Activated CD8-positive, alpha-beta memory T cell treated with anti-CD3 and anti-CD28 coated beads for 36 hours (primary cell): ENCODE data around the gene TCF12. TPM values are rescaled to one million over a fixed set of nuclear protein-coding genes. Genes with fewer than 3 reads are reported as not detected.
"Not testable (repeated sequence)": the region's sequence is repeated elsewhere in the genome, so short reads cannot be mapped to it uniquely, and the experiment has no call there.

Source experiments
- CTCF ChIA-PET: fragments of 350-600 bp; sonication (Branson Sonifier 250); formaldehyde crosslinking; loops from one replicate; lab custom pipeline; 2021; ENCODE audit warnings: antibody characterized with exemption; lab: Charles Lee
- POLR2A ChIA-PET: fragments of 350-600 bp; sonication (Branson Sonifier 250); formaldehyde crosslinking; loops from one replicate; lab custom pipeline; 2021; ENCODE audit warnings: antibody characterized with exemption; lab: Charles Lee
- total RNA-seq, 2 experiments: library from RNA; stranded (reverse); gene quantifications; one replicate each; pipeline ENCODE4 v1.2.3, GENCODE V29; 2021

TCF12 gene
- total RNA-seq, 2 experiments from 2014 or later, result 63.6 to 73.0 TPM

DNA sequence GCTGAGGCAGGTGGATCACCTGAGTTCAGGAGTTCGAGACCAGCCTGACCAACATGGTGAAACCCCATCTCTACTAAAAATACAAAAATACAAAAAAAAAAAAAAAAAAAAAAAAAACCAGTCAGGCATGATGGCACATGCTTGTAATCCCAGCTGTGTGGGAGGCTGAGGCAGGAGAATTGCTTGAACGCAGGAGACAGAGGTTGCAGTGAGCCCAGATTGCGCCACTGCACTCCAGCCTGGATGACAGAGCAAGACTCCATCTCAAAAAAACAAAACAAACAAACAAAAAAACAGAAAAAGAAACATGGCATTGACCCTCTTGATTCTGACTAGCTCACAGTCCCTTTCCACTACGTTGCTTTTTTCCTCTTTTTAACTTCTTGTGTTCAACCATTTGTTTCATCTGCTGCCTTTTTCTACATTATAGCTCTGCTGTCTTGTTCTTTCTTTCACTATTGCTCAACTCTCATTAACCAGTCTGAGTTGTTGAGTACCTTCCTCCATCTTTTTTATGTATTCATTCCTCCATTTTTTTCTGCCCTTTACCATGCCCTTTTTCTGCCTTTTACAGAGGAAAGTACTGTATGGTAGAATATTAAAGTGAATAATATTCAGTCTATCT is 179.6 kb downstream of the TCF12 start:
- CTCF ChIA-PET, result interaction anchor here (0.6 kb wide), 1 partner anchor 100 kb away, joined by 3 read pairs; no protein-coding TSS in a partner anchor
- POLR2A ChIA-PET, result not testable (repeated sequence)

DNA sequence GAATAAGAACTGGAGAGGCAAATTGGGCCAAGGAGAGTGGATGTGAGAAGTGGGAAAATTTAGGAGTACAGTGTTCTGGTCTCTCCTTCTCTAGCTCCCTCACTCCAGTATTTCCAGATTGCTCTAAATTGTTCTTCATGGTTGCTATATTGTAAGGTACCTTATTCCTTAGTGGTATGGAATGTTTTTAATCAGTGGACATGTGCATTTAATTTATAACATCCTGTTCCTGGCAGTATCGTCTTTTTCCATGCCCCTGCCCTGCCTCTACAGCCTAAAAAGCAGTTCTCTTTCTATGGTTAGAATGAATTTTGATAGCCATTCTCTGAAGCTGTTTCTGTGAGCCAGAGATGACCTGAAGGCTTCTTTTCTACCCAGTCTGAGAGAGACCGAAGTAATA is 180.5 kb downstream of the TCF12 start:
- ChIA-PET CTCF (no interaction called here), POLR2A (no interaction called here)

DNA sequence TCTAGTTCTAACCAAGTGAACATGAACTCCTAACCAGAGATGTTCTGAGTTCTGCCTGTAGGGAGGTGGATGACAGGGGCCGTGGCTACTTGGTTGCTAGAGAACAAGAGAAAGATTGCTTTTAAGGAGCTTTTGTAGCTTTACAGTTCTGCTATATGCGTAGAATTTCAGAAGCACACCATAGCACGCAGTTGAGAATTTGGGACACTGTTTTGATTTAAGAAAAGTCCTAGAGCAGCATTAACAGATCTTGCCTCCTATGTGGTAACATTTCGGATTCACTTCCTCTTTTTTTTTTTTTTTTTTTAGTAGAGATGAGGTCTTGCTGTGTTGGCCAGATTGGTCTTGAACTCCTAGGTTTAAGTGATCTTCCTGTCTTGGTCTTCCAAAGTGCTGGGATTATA is 181.7 kb downstream of the TCF12 start:
- ChIA-PET CTCF (interaction anchor here (0.6 kb wide), 1 partner anchor 159 kb away, joined by 3 read pairs; no protein-coding TSS in a partner anchor), POLR2A (no interaction called here)

DNA sequence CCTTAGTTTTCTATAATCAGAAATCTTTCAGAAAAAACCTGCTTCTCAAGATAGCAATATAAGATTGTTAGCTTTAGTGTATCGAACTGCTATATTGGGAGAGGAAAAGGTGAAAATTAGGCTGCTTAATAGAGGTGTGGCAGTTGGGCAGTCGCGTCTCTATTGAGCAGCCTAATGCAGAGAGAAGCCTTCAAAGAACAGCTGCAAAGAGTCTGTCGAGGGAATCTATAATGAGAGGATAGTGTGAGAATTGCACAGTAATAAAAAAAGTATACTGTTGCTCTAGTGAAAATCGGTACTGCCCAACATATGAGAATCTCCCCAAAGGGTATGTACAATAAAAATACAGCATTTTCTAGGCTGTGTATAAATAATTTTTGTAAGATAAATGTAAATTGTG is 184.4 kb downstream of the TCF12 start:
- ChIA-PET CTCF (no interaction called here), POLR2A (no interaction called here)

DNA sequence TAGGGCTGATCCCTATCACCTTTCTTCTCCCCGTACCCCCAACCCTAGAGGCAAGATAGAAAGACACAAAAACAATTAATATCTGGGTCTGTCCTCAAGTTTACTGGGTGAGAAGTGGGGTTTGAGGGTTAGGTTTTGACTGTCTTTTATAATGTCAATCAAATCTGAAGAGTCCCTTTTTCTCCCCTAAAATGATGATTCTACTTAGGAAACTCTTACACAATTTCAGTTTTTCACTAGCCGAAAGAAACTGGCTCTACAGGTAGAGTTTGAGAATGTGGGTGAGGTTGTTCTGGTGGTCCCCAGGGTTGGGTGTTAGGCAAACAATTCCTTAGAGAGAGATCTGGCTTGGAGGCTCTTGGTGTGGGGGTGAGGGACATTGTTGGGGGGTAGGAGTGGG is 189.9 kb downstream of the TCF12 start:
- ChIA-PET CTCF (no interaction called here), POLR2A (no interaction called here)

DNA sequence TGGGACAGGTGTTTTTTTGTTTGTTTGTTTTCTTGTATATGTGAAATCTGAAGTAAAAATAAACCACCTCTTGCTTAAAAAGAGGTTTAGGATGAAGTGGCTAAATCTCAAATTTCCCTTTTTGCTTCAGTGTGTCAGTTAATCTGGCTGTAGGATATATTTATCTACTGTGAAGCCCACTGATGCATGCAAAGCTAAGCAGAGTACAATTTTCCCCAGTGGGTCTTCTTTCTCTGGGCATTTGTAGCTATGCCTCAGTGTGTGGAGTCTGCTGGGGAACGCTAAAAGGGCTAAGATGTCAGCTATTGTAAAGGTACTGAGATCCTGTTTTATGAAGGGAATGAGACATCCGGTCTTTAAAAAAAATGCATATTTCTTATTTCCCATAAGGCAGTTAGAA is 190.6 kb downstream of the TCF12 start:
- POLR2A ChIA-PET, result no interaction called here

GRCh38 chr15:57111002-57111401 is 192.6 kb downstream of the TCF12 start:
- CTCF ChIA-PET, result interaction anchor here (1.1 kb wide), 1 partner anchor 21 kb away, joined by 3 read pairs; no protein-coding TSS in a partner anchor
- POLR2A ChIA-PET, result no interaction called here

More for the DNA sequence above, 190.6 kb downstream of the TCF12 start:
- CTCF ChIA-PET, result no interaction called here

GRCh38 chr15:57112178-57112577 is 193.7 kb downstream of the TCF12 start:
- POLR2A ChIA-PET, result interaction anchor here (0.9 kb wide), 1 partner anchor 194 kb away, joined by 3 read pairs; the partner anchor contains the start of gene TCF12
- CTCF ChIA-PET, result interaction anchor here (1.0 kb wide), 1 partner anchor 493 kb away, joined by 4 read pairs; no protein-coding TSS in a partner anchor

- ChIA-PET CTCF (no interaction called here), POLR2A (no interaction called here)
These were observed 195.6 kb downstream of the TCF12 start for GRCh38 chr15:57114070-57114469.

- ChIA-PET CTCF (no interaction called here), POLR2A (no interaction called here)
These were observed 199.8 kb downstream of the TCF12 start for GRCh38 chr15:57118013-57118799.

DNA sequence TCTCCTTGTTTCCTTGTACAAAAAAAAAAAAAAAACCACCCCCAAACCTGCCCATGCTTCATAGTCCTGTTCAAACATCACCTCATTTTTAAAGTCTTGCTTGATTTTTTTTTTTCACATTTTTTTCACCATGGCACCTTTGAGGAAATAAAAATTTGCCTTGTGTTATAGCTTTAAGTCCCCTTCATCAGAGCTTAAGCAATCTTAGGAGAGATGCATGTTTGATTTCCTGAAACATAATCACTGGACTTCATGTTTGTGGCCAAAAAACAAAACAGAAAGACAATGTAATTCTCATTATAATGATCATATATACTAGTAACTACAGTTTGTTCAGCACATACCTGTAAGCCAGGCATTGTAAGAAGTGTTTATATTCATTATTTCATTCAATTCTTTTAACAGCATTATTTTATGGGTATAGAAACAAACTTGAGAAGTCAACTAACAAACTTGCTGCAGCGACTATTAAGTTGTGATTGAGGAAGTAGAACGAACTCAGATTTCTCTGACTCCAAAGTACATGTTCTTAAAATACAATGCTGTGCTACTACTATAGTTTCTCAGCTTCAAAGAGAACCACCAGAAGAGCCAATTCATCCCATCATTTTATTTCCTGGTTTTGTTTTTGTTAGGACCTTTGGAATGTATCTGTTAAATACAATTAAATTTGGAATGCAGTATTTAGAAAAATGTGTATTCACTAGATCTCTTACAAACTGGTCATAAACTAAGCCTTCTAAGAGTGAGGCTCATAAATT is 203.8 kb downstream of the TCF12 start:
- CTCF ChIA-PET, result no interaction called here
- POLR2A ChIA-PET, result no interaction called here

DNA sequence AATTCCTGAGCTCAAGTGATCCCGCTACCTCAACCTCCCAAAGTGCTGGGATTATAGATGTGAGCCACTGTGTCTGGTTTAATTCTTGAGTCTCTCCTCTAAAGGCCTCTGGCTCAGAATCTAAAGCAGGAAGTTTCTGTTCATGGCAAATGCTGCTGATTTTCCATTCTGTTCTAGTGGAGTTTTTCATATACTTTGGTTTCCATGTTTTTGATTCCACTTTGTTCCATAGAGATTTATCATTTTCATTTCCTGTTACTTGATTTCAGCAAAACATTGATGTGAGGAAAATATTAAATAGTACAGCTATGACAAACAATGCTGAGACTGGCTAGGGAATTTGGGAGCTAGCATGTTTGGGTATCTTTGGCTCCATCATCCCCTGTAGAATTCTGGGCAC is 205.6 kb downstream of the TCF12 start:
- POLR2A ChIA-PET, result no interaction called here
- CTCF ChIA-PET, result no interaction called here

- POLR2A ChIA-PET, result no interaction called here
- CTCF ChIA-PET, result no interaction called here
These were observed 210.6 kb downstream of the TCF12 start for GRCh38 chr15:57129064-57129463.

- ChIA-PET CTCF (interaction anchor here (0.8 kb wide), 1 partner anchor 640 kb away, joined by 3 read pairs; no protein-coding TSS in a partner anchor), POLR2A (no interaction called here)
These were observed 212.5 kb downstream of the TCF12 start for GRCh38 chr15:57130956-57131355.

- ChIA-PET POLR2A (no interaction called here), CTCF (interaction anchor here (0.9 kb wide), 1 partner anchor 173 kb away, joined by 3 read pairs; no protein-coding TSS in a partner anchor)
These were observed 214.9 kb downstream of the TCF12 start for GRCh38 chr15:57133127-57133968.

DNA sequence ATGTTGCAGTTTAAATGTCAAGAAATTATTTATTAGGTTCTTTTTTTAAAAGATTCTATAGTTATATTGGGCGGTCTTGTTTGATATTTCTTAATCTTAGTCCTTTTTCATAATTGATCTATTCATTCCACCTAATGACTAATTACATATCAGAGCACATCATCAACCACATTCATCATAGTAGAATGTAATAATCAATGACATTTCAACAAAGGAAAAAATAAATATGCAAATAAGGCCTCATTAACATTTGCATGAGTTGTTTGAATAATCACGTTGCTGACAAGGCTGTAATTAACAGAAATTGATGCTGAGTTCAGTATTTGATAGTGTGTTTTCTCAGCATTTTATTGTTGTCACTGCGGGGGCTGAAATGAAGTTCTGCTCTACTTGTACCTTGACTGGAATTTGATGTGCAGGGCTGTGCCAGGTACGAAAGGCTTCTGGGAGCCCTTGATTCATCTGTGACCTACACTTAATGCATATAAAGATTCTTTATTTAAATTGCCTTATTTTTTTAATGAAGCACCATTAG is 215.7 kb downstream of the TCF12 start:
- ChIA-PET POLR2A (no interaction called here), CTCF (no interaction called here)

GRCh38 chr15:57134851-57135250 is 216.4 kb downstream of the TCF12 start:
- ChIA-PET CTCF (no interaction called here), POLR2A (no interaction called here)

DNA sequence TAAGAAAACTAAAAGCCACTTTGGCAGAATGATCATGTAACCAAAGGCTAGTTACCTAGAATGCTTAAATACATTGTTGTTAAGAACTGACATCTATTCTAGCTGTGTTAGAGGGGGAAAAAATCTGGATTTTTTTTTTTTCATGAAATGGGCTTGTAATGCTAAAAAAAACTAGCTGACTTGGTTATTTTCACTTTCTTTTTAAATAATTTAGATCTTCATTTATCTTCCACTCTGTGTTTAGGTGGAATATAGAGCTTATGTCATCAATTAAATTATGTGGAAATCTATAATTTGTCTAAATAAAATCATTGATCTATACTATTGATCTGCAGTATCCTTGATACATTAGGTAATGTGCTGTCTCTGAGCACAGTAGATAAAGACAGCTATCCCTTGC is 217.4 kb downstream of the TCF12 start:
- ChIA-PET CTCF (no interaction called here), POLR2A (no interaction called here)

DNA sequence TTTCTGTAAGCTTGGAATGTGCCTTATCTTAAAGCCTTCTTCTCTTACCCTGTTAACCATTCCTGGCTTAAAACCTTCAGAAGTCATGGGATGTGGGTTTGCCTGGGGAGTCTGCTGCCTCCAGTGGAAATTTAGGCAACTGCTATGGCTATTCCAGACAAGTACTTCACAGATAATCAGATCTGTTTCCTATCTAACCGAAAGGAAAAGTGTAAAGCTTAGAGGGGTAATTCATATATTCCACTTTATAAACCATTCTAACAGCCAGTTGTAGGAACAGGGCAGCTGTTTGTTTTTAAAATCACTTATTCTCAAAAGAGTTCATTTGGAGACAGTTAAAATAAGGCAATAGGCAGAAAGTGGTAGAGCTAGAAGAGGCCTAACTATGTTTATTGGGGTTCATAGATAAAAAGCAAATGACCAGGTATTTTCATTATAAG is 219.9 kb downstream of the TCF12 start:
- ChIA-PET POLR2A (no interaction called here), CTCF (interaction anchor here (1.1 kb wide), 1 partner anchor 9 kb away, joined by 4 read pairs; no protein-coding TSS in a partner anchor)
